GM12864 (cell line): ENCODE data around the gene MAD1L1.
"Not testable (repeated sequence)": the region's sequence is repeated elsewhere in the genome, so short reads cannot be mapped to it uniquely, and the experiment has no call there.

Experiments
- DNase-seq: peaks from one replicate; pipeline ENCODE4 v3.0.0-alpha.2; 2011; ENCODE audit warnings: low read depth
- H3K4me3 ChIP-seq: 2 replicates; pipeline ENCODE4 v1.5.1; 2011; ENCODE audit warnings: mild to moderate bottlenecking, low read depth, low read length, control low read depth
- CTCF ChIP-seq: IDR thresholded peaks from 2 replicates; pipeline ENCODE4 v1.5.1; 2011; ENCODE audit warnings: low read depth, mild to moderate bottlenecking, moderate library complexity, low read length, control low read depth, inconsistent platforms; ENCODE audit errors: missing control alignments

MAD1L1 gene

GRCh38 chr7:1829111-1829510 lies 403.6 kb downstream of the MAD1L1 start:
- no peak for DNase-seq
- TF ChIP-seq CTCF = no peak
- H3K4me3 ChIP-seq = no peak overlapping the region

- DNase-seq, H3K4me3 ChIP-seq: not testable (repeated sequence)
These were observed 404.6 kb downstream of the MAD1L1 start for GRCh38 chr7:1828170-1828569.

GRCh38 chr7:1827521-1827981 lies 405.2 kb downstream of the MAD1L1 start:
- DNase-seq, H3K4me3 ChIP-seq: not testable (repeated sequence)

GRCh38 chr7:1826931-1827330 lies 405.8 kb downstream of the MAD1L1 start:
- not testable (repeated sequence) for DNase-seq, H3K4me3 ChIP-seq

- H3K4me3 ChIP-seq = no peak overlapping the region
- no peak for DNase-seq
- no peak for TF ChIP-seq CTCF
These were observed 406.6 kb downstream of the MAD1L1 start for GRCh38 chr7:1825897-1826741.

GRCh38 chr7:1825647-1825896 lies 407.2 kb downstream of the MAD1L1 start:
- H3K4me3 ChIP-seq, DNase-seq: not testable (repeated sequence)

GRCh38 chr7:1824882-1825646 lies 407.7 kb downstream of the MAD1L1 start:
- not testable (repeated sequence) for DNase-seq, H3K4me3 ChIP-seq

GRCh38 chr7:1824151-1824881 lies 408.4 kb downstream of the MAD1L1 start:
- DNase-seq, H3K4me3 ChIP-seq: not testable (repeated sequence)

GRCh38 chr7:1823376-1824150 lies 409.2 kb downstream of the MAD1L1 start:
- TF ChIP-seq CTCF = no peak
- H3K4me3 ChIP-seq = no peak overlapping the region
- DNase-seq = no peak
